Activated CD4-positive, alpha-beta T cell treated with anti-CD3 and anti-CD28 coated beads, Interleukin-2, amount 50 U/mL, for 48 hours (primary cell): Measurements from ENCODE around the gene PYGL.
"Not testable (repeated sequence)": the region's sequence is repeated elsewhere in the genome, so short reads cannot be mapped to it uniquely, and the experiment has no call there.

Experiments
- DNase-seq, 2 experiments: peaks; one replicate each; pipeline ENCODE4 v3.0.0-alpha.2; 2020

PYGL gene

GRCh38 chr14:50943943-50944646 lies at the start of gene PYGL:
Gene PYGL, minus strand, starts transcription at chr14:50944483. Its CDS starts 80 bp downstream, at chr14:50944403.
- DNase-seq, result peak; percentile 39

- DNase-seq, result no peak
Measured at GRCh38 chr14:50985859-50986331, 41.6 kb upstream of the PYGL start.

GRCh38 chr14:50985124-50985858 lies 41.0 kb upstream of the PYGL start:
- DNase-seq, result no peak

GRCh38 chr14:50984036-50984710 lies 39.9 kb upstream of the PYGL start:
- DNase-seq, result no peak

- no peak for DNase-seq
Measured at GRCh38 chr14:50979941-50980850, 35.9 kb upstream of the PYGL start.

- no peak for DNase-seq
Measured at GRCh38 chr14:50978888-50979287, 34.6 kb upstream of the PYGL start.

GRCh38 chr14:50978529-50978871 lies 34.2 kb upstream of the PYGL start:
- DNase-seq, result no peak

- DNase-seq, result no peak
Measured at GRCh38 chr14:50977863-50978528, 33.7 kb upstream of the PYGL start.

- no peak for DNase-seq
Measured at GRCh38 chr14:50974118-50974517, 29.8 kb upstream of the PYGL start.

GRCh38 chr14:50972734-50973133 lies 28.5 kb upstream of the PYGL start:
- no peak for DNase-seq

- DNase-seq, result no peak
Measured at GRCh38 chr14:50970886-50971781, 26.9 kb upstream of the PYGL start.

- no peak for DNase-seq
Measured at GRCh38 chr14:50967790-50968189, 23.5 kb upstream of the PYGL start.

GRCh38 chr14:50967103-50967502 lies 22.8 kb upstream of the PYGL start:
- DNase-seq, result no peak

GRCh38 chr14:50964683-50965390 lies 20.6 kb upstream of the PYGL start:
- DNase-seq, result no peak

- DNase-seq, result no peak
Measured at GRCh38 chr14:50963919-50964318, 19.6 kb upstream of the PYGL start.

GRCh38 chr14:50961605-50962221 lies 17.4 kb upstream of the PYGL start:
- no peak for DNase-seq

- no peak for DNase-seq
Measured at GRCh38 chr14:50957296-50957695, 13.0 kb upstream of the PYGL start.

GRCh38 chr14:50956421-50956820 lies 12.1 kb upstream of the PYGL start:
- not testable (repeated sequence) for DNase-seq

GRCh38 chr14:50955373-50956043 lies 11.2 kb upstream of the PYGL start:
- peak; percentile 41 to 58 for DNase-seq
